ENCODE results near the gene ALDH1A1. TPM values are rescaled to one million over a fixed set of nuclear protein-coding genes. Genes with fewer than 3 reads are reported as not detected.

ALDH1A1 gene
- total and polyA plus RNA-seq, 2 donors (not counting 3 experiments of a cell fraction or from before 2014, with no cell fraction given) = 91.1 to 287 TPM

GRCh38 chr9:72873456-72873855 is 79.4 kb downstream of the ALDH1A1 start:
- FAIRE-seq (no peak), DNase-seq (ENCODE audit: low read depth, low spot score) (no peak)
- BruUV-seq (replicated peaks) = no TSS peak
- Histone ChIP-seq H3K9me1 (replicated peaks; ENCODE audit: control insufficient read depth, extremely low read depth, insufficient read depth, low read length) (no peaks in the 10 kb centered on the region), H2AFZ (ENCODE audit: low read depth, low read length) (no peak overlapping the region), H3K9me3 (replicated peaks; ENCODE audit: control insufficient read depth, insufficient read depth, low read length) (no peaks in the 10 kb centered on the region), H3K27me3 (ENCODE audit: control insufficient read depth in 2 of 2, insufficient read depth in 2 of 2, low read length in 2 of 2) (no peaks in the 10 kb centered on the region), H3K4me2 (ENCODE audit: insufficient read depth, low read length) (no peak overlapping the region), H3K79me2 (ENCODE audit: control insufficient read depth, insufficient read depth, low read length) (no peaks in the 10 kb centered on the region), H3K27ac (ENCODE audit: insufficient read depth, low read depth, low read length) (no peak overlapping the region), H3K4me1 (ENCODE audit: control insufficient read depth, extremely low read depth, insufficient read depth, low read length) (peaks cover 5% of the 10 kb centered on the region), H3K36me3 (ENCODE audit: control insufficient read depth in 2 of 2, extremely low read depth in 1 of 2, insufficient read depth in 2 of 2, low read length in 2 of 2) (no peaks in the 10 kb centered on the region), H4K20me1 (replicated peaks; ENCODE audit: control insufficient read depth, extremely low read depth, insufficient read depth, low read length) (no peaks in the 10 kb centered on the region), H3K4me3 (replicated peaks in 1 of 3; ENCODE audit: insufficient read depth in 1 of 3, low read depth in 1 of 3, low read length in 3 of 3) (no peak overlapping the region), H3K9ac (replicated peaks; ENCODE audit: extremely low read depth, insufficient read depth, low read length) (no peak overlapping the region)
- intact Hi-C loops (cut with micrococcal nuclease) = loop anchor here (5.0 to 10.0 kb wide), 2 partner anchors 49 to 74 kb away; no protein-coding TSS in a partner anchor
- POLR2A ChIA-PET = no interaction called here
- no peak for TF ChIP-seq FOS (IDR thresholded peaks at IDR 0.05; ENCODE audit: borderline replicate concordance, insufficient read depth, low read length)
- TF ChIP-seq POLR2AphosphoS5 (IDR thresholded peaks at IDR 0.05; ENCODE audit: insufficient read depth, low read depth, low read length) = no peak
- no peak for TF ChIP-seq JUN (IDR thresholded peaks at IDR 0.05; ENCODE audit: borderline replicate concordance, insufficient read depth, insufficient read length, low read depth)
- no peak for TF ChIP-seq EZH2 (IDR thresholded peaks at IDR 0.05; ENCODE audit: borderline replicate concordance, low read depth, low read length, severe bottlenecking)
- TF ChIP-seq CTCF (IDR thresholded peaks at IDR 0.05; ENCODE audit: extremely low read depth in 1 of 2, insufficient read depth in 1 of 2, low read depth in 1 of 2, low read length in 2 of 2) = no peak
- no peak for TF ChIP-seq MYC (IDR thresholded peaks at IDR 0.05; ENCODE audit: low read depth, low read length)
- TF ChIP-seq MAX (IDR thresholded peaks at IDR 0.05; ENCODE audit: insufficient read depth, insufficient read length) = no peak
- no peak for TF ChIP-seq POLR2A (IDR thresholded peaks at IDR 0.05; ENCODE audit: low read depth, low read length)
- no peak for TF ChIP-seq GATA2 (IDR thresholded peaks at IDR 0.05; ENCODE audit: insufficient read depth, insufficient read length, low read depth, low read length)
- dilution Hi-C loops (cut with MboI; ENCODE audit: extremely low pct_ligation_motif_present, low sequenced_read_pairs) = loop anchor here (25.0 kb wide), 1 partner anchor 214 kb away; no protein-coding TSS in a partner anchor
- CTCF ChIA-PET = interaction anchor here (0.7 to 6.0 kb wide), 7 partner anchors 11 to 834 kb away, joined by 3 to 201 read pairs (median 21); no protein-coding TSS in a partner anchor
